GM21529 (cell line): Measurements from ENCODE around the gene MCRIP1.

Source experiments
- ATAC-seq: cut with Tn5 transposase; IDR thresholded peaks from one replicate; pipeline ENCODE4 v1.9.1; 2021; ENCODE audit not compliant: unreplicated experiment

MCRIP1 gene

DNA sequence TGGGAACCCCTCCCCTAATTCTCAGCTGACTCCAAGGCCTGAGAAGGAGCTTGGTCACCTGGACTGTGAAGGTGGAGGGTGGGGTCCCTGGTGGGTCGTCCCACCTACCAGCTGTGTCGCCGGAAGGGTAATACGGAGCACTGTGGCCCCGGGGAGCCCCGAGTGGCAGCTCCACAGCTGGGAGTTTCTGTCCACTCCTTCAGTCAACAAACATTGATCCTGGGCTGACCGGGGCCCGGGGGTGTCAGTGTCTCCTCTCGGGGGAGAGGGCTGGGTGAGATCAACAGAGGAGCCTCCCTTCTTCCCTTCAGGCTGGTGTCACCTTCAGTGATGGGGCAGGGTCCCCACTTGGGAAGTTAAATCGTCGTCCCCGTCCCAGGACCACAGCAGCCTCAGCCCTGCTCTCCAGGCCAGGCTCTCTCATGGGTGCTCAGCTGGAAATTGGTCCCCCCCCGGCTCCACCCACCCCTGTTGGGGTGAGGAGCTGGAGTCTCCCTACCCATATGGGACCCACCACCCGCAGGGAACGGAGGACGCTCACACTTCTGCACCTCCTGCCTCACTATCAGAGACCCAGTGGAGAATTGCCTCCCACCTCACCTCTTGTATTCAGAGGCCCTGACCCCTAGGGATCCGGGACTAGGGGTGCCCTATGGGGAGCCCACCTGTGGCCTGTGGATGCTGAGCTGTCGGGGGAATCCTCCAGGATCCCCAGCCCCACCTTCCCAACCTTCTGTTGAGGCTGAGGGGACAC, 27.2 kb downstream of the MCRIP1 start:
- no peak for ATAC-seq

DNA sequence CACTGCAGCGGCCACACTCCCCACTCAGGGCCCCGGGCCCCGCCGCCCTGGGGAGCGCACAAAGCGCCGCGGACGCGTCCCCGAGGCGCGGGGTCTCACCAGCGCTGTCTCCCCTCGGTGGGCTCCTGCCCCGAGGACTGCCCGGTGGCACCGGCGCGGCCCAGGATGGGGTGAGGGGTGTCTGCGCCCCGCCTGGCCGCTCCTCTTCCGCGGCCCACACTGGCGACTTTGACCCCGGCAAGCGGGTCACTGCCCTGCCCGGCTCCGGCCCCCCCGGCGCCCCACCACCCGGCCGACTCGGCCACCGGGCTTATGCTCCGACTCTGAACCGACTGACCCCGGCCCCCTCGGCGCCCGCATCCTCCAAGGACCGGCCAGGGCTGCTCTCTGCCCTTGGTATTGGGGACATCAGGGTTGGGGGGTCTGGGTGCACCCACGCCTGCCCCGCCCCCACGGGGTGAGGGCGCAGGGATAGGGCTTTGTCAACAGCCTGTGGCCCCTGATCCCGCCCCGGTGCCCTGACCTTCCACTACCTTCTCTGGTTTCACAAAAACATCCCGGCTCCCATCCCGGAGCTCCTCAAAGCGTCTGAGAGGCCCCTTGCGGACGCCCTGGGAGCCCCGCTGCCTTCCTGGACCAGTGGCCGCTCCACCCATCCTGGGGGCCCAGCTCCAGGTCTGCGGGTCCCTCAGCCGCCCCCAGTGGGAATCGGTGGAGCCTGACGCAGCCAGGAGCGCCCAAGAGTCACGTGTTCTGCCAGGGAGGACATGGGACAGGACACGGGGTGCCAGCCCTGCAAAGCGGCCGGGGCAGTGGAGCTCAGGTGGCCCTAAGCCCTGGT, 28.3 kb downstream of the MCRIP1 start:
- ATAC-seq, result no peak

- no peak for ATAC-seq
These were observed 29.1 kb downstream of the MCRIP1 start, which contains the start of gene GCGR for GRCh38 chr17:81803728-81804558. GCGR (plus strand) TSS chr17:81804150; CDS start chr17:81809019, 4,869 bp downstream.

DNA sequence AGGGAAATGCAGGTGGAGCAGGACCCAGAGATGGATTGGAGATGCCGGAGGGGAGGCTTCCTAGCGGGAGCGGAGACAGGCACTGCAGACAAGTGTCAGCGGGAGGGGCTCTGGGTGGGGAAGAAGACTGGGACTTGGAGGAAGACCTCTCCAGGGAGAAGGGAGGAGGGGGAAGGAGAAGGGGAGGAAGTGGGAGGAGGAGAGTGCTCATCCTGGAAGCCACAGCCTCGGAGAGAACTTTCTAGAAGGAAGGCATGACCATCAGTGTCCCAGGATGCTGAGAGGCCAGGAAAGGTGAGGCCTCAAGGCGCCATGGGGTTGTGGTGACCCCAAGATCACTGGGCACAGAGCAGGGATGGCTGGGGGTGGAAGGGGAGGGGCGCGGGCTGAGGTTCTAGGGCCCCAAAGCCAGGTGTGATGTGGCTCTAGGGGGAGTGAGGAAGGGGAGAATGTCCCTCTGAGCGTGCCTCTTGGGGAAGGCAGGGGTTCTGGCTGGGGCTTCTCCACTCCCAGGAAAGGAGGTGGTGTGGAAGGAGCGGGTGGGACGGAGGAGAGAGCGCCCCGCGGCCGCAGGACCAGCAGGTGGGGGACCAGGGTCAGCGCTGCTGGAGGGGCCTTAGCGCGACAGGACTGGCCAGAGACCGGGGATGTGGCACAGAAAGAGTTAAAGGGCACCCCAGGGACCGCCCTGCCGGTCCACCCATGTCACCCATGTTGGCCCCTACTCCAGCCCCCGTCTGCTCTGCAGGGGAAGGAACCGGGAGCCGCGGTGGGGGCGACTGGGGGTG, 30.0 kb downstream of the MCRIP1 start:
- no peak for ATAC-seq

DNA sequence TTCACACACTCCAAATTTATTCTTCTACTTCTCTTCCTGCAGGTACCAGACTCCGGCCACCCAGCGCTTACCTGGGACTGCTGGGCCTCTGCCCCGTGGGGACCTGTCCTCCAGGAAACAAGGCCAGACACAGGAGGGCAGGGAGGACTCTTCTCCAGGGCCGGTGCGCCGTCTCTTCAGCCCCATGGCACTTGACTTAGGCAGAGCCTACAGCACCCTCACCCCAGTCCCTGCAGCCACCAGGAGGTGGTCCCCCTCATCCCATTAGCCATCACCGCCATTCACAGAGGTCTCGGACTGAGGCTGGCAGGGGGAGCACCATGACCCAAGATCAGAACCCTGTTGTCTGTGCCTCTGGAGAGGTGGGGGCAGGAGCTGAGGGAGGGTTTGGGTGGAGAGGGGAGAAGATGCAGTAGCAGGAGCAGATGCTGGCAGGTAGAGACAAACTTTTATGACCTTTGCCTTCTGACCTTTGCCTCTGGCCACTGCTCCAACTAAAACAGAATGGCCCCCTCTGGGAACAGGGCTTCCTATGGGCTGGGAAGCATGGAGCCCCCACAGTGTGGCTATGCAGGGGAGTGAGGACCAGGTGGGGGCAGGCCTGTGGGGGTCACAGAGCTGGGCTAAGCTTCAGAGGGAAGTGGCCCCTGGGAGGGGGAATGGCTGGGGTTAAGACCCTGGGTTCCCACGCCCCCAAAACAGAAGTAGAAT, 30.9 kb downstream of the MCRIP1 start:
- no peak for ATAC-seq

GRCh38 chr17:81801327-81801726, 31.8 kb downstream of the MCRIP1 start:
- ATAC-seq, result no peak

- ATAC-seq, result no peak
These were observed 38.6 kb downstream of the MCRIP1 start for GRCh38 chr17:81794509-81794908.

DNA sequence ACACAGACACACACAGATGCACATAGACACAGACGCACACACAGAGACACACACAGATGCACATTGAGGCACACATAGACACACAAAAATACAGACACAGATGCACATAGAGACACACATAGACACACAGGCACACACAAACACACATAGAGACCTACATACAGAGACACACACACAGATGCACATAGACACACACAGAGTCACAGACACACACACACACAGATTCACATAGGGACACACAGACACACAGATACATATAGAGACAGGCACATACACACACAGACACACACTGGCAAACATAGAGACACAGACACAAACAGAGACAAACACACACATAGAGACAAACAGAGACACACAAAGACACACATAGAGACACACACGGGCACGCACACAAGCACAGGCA, 39.0 kb downstream of the MCRIP1 start:
- no peak for ATAC-seq

- no peak for ATAC-seq
These were observed 40.1 kb downstream of the MCRIP1 start for GRCh38 chr17:81792675-81793615.
